Glutamatergic neuron (in vitro differentiated cells): Measurements from ENCODE around the gene SGTA. TPM values are rescaled to one million over a fixed set of nuclear protein-coding genes. Genes with fewer than 3 reads are reported as not detected.

Experiments
- DNase-seq: peaks from one replicate; pipeline ENCODE4 v3.0.0; 2022
- H3K27ac Mint-ChIP-seq: one replicate; pipeline ENCODE4 v1.8.0; 2020; ENCODE audit warnings: mild to moderate bottlenecking, mixed read lengths, inconsistent platforms; ENCODE audit not compliant: unreplicated experiment
- H3K27me3 Mint-ChIP-seq: one replicate; pipeline ENCODE4 v1.8.0; 2020; ENCODE audit warnings: mild to moderate bottlenecking, moderate library complexity, mixed read lengths, inconsistent platforms; ENCODE audit not compliant: unreplicated experiment
- H3K36me3 Mint-ChIP-seq: one replicate; pipeline ENCODE4 v1.8.0; 2020; ENCODE audit warnings: mild to moderate bottlenecking, mixed read lengths, inconsistent platforms; ENCODE audit not compliant: unreplicated experiment
- H3K4me1 Mint-ChIP-seq: one replicate; pipeline ENCODE4 v1.8.0; 2020; ENCODE audit warnings: mild to moderate bottlenecking, low read depth, mixed read lengths, inconsistent platforms; ENCODE audit not compliant: unreplicated experiment
- H3K4me3 Mint-ChIP-seq: one replicate; pipeline ENCODE4 v1.8.0; 2020; ENCODE audit warnings: mild to moderate bottlenecking, mixed read lengths, inconsistent platforms; ENCODE audit not compliant: unreplicated experiment
- H3K9me3 Mint-ChIP-seq: one replicate; pipeline ENCODE4 v1.8.0; 2020; ENCODE audit warnings: mild to moderate bottlenecking, moderate library complexity, mixed read lengths, inconsistent platforms; ENCODE audit not compliant: unreplicated experiment
- CTCF ChIP-seq: fragments of 200-600 bp; sonication (generic); IDR thresholded peaks from one replicate; pipeline ENCODE4 v1.5.0; 2021; ENCODE audit not compliant: partially characterized antibody, unreplicated experiment
- total RNA-seq: library from RNA; stranded (reverse); fragmentation: NEBNext Ultra II Directional; extraction: Animal tissue kit (Norgen Biotek cat#: 25700); gene quantifications from one replicate; pipeline ENCODE4 v1.2.1, GENCODE V29; 2021; ENCODE audit not compliant: unreplicated experiment

SGTA gene
- total RNA-seq, 1 donor from 2014 or later = 90.6 TPM

- Mint-ChIP-seq H3K4me3 (no peak overlapping the region), H3K4me1 (no peaks in the 10 kb centered on the region), H3K27ac (no peak overlapping the region), H3K36me3 (peaks cover 12% of the 10 kb centered on the region), H3K27me3 (peaks cover 3% of the 10 kb centered on the region), H3K9me3 (peaks cover 10% of the 10 kb centered on the region)
- no peak for TF ChIP-seq CTCF
- no peak for DNase-seq
Observed at GRCh38 chr19:2711172-2711874, 71.8 kb downstream of the SGTA start.

GRCh38 chr19:2706251-2706650, 76.8 kb downstream of the SGTA start:
- Mint-ChIP-seq H3K36me3 (no peaks in the 10 kb centered on the region), H3K27me3 (no peaks in the 10 kb centered on the region), H3K4me3 (no peak overlapping the region), H3K27ac (no peak overlapping the region), H3K4me1 (no peaks in the 10 kb centered on the region), H3K9me3 (peaks cover 3% of the 10 kb centered on the region)
- TF ChIP-seq CTCF = no peak
- DNase-seq = no peak

Other genes starting within 250 kb of the SGTA start
- 8.0 TPM for gene GNG7, start 80.6 kb downstream of the SGTA start, total RNA-seq
- gene DIRAS1, start 61.9 kb downstream of the SGTA start, total RNA-seq = 47.1 TPM
- gene SLC39A3, start 43.3 kb downstream of the SGTA start, total RNA-seq = 40.8 TPM
- gene THOP1, start 2.2 kb upstream of the SGTA start, total RNA-seq = 64.0 TPM
- 5.8 TPM for gene ZNF554, start 36.6 kb upstream of the SGTA start, total RNA-seq
- 8.4 TPM for gene ZNF555, start 58.2 kb upstream of the SGTA start, total RNA-seq
- gene ZNF556, start 84.1 kb upstream of the SGTA start, total RNA-seq = not detected
- gene ZNF57, start 117.7 kb upstream of the SGTA start, total RNA-seq = 2.7 TPM
- 4.8 TPM for gene ZNF77, start 161.7 kb upstream of the SGTA start, total RNA-seq
- not detected for gene TLE6, start 194.3 kb upstream of the SGTA start, total RNA-seq
- gene TLE2, start 246.0 kb upstream of the SGTA start, total RNA-seq = not detected